Activated CD4-positive, alpha-beta T cell treated with anti-CD3 and anti-CD28 coated beads, Interleukin-2, amount 50 U/mL, for 4 hours (primary cell): ENCODE measurements around the gene CCIN.

Experiments used
- DNase-seq, 2 experiments: peaks; one replicate each; pipeline ENCODE4 v3.0.0-alpha.2; 2020

Gene CCIN

GRCh38 chr9:36192196-36192595 lies 23.0 kb downstream of the CCIN start:
- no peak for DNase-seq

- DNase-seq: no peak
Measured at GRCh38 chr9:36193023-36193422, 23.8 kb downstream of the CCIN start.

DNA sequence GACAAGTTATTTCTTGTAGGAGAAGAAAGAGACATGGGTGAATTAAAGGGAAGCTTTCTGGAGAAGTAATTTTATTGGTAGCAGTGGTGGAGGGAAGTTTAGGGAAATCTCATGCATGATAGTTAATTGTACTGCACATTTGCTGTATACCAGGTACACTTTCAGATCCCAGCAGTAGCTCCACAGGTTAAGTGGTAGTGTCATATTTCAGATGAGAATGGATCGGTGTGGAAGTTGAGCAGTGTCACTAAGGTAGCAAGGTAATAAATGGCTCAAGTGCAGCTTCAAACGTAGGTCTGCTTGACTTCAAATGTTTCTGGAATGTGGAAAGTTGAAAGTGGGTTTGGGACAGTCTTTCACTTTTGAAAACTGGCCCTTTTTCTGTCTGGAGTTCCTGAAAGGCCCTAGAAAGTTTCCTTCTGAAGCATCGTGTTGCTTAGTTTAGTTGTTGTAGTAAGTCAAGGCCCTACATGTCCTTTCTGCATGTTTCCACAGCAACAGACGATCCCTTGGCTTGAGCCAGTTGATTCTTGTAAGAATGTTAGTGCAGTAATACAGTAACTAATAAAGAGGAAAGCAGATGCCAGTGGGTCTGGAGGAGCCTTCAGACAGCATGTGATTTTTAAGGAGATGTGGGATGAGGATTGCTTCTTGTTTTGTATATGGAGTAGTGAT lies 25.3 kb downstream of the CCIN start:
- DNase-seq: no peak

GRCh38 chr9:36204906-36205547 lies 35.8 kb downstream of the CCIN start:
- no peak for DNase-seq

DNA sequence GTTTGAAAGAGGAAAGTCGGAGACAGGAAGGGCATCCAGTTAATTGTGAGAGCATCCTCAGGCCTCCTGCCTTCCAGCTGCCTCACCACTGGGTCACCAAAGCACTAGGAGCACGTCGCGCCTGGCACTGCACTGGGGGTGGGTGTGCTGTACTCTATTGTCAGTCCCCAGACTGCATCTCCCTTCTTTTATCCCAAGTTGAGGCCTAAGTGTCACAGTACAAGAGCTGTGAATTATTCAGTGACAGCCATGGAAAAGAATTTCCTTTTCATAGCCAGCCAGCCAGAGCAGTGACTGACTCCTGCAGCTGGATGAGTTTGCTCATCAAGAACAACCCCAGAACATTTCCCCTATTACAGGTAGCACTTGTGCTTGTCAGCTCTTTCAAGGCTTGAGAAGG lies 37.8 kb downstream of the CCIN start:
- DNase-seq: no peak

DNA sequence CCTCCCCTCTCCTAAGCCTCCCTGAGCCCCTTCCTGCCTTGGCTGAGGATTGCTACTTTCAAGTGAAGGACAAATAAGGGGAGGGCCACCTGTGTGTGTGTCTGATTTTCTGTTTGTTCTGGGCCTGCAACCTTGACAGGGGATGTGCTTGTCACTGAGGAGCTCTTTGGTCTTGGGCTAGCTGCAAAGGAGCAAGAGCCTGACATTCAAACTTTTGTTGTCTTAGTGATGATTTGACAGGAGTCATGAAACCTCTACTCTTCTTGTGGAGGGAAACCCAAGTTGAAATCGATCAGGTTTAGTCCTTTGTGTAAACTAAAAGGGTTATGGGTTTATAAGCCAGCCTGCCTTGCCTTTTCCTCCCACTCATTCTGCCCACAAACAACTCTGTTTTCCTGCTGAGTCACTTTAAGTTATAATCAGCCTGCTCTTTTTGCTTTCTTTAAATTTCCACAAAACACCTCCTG lies 38.4 kb downstream of the CCIN start:
- no peak for DNase-seq

DNA sequence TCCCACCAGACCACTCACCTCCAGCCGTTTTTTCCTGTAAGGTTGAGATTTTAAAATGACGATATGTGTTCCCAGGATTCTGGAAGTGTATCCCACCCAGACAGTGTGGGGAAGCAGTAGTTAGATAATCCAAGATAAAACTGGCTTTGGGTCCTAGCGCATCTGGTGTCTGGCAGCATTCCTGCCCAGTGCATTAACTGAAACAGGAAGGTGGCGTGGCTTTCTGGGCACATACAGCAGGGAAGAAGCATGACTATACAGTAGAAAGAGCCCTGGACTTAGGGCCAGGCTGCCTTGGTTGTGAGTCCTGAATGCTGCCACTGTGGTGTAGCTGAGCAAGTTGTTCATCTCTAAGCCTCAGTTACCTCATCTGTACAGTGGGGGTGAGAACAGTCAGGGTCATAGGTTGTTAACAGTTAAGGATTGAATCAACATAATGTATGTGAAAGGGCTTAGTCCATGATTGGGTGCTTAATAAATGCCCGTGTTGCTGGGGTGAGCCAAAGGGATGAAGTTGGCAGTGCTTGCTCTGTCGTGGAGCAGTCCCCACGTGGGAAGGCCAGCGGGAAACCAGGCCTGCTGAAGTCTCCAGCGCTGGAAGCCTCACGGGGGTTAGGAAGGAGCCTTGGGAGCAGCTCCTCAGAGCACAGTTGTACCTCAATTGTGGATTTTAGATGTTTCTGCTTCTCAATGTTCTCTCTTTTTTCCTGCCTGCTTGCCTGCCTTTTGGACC lies 39.5 kb downstream of the CCIN start:
- DNase-seq: no peak

GRCh38 chr9:36210722-36211121 lies 41.5 kb downstream of the CCIN start:
- no peak for DNase-seq

- no peak for DNase-seq
Measured at GRCh38 chr9:36211510-36211909, 42.3 kb downstream of the CCIN start.

DNA sequence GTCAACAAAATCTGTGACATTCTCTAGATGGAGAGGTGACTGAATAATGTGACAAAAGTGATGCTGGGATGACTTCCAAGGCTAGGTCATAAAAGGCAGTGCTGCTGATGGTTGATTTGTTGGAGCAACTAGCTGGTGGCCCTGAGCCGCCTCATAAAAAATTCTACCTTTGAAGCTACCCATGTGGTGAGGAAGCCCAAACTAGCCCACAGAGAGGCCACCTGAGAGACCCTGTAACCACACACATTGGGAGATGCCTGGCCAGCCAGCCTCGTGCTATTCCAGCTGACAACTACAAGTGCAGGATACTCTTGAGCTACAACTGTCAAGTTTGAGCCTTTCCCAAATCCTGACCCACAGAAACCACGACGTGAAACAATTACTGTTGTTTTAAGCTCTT lies 44.2 kb downstream of the CCIN start:
- DNase-seq: no peak

DNA sequence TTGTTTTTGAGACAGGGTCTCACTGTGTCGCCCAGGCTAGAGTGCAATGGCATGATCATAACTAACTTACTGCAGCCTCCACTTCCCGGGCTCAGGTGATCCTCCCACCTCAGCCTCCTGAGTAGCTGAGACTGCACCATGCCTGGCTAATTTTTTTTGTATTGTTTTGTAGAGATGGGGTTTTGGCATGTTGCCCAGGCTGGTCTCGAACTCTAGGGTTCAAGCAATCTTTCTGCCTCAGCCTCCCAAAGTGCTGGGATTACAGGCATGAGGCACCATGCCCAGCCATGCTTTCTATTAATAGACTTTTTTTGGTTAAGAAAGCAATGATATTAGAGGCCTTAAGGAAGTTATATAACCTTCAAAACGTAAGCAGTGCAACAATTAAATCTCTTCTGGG lies 44.8 kb downstream of the CCIN start:
- no peak for DNase-seq

DNA sequence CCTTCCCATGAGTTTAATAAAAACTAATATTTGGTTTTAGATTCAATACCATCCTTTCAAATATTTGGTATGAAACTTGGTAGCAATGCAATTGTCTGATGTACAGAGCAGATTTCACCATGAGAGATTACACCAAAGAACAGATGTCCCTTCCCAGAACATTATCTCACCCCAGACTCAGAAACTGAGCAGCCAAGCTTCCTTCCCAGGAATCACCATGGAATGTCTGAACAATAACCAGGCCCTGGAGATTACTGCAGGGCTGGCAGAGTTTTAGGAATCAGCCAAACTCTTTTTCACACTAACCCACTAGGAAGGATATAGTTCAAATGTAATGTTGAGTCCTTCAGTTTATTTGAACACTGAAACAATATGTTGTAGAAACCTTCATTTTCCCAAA lies 45.4 kb downstream of the CCIN start:
- no peak for DNase-seq

- no peak for DNase-seq
Measured at GRCh38 chr9:36217256-36217968, 48.2 kb downstream of the CCIN start.

GRCh38 chr9:36218011-36218410 lies 48.8 kb downstream of the CCIN start:
- no peak for DNase-seq

DNA sequence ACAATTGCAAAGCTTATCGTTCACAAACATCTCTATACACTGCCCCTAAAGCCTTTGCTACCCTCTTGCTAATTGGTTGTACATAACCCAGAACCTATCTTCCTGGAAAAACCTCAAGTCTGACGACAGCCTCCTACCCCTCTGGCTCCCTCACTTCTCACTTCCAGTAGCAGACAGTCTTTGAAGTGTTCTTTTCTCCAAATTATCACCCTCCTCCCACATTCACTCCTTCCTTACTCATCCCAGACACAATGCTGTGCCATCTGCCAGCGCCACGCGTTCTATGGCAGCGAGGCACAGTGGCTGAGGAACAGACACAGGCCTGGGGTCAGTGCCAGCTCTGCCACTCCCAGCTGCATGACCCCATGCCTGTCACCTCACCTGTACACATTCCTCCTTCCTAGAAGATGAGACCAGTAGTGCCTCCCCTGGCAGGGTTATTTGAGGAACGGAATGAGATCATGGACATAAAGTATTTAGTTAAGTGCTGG lies 49.3 kb downstream of the CCIN start:
- DNase-seq: no peak
